NCI-H524 treated with DMSO at 0.1 percent for 48 hours (cell line): ENCODE results near the gene SHROOM3.

Source experiments
- DNase-seq: peaks from one replicate; lab custom pipeline; 2025; lab: John Stamatoyannopoulos, UW

Gene SHROOM3

DNA sequence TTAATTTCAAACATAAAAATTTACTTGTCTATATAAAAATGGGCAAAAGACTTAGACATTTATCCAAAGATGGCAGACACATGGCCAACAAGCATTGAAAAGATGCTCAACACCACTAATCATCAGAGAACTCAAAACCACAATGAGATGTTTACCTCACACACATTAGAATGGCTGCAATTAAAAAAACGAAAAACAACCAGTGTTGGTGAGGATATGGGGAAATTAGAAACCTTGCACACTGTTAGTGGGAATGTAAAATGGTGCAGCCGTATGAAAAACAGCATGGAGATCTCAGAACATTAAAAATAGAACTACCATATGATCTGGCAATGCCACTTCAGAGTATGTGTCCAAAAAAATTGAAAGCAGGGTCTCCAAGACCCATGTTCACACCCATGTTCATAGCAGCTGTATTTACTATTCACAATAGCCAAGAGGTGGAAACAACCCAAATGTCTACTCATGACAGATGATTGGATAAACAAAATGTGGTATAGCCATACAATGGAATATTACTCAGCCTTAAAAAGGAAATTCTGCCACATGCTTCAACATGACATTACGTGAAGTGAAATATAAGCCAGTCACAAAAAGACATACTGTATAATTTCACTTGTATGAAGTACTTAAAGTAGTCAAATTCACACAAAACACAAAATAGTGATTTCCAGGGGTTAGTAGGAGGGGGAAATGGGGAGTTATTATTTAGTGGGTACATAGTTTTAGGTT is 316.7 kb downstream of the SHROOM3 start:
- no peak for DNase-seq

DNA sequence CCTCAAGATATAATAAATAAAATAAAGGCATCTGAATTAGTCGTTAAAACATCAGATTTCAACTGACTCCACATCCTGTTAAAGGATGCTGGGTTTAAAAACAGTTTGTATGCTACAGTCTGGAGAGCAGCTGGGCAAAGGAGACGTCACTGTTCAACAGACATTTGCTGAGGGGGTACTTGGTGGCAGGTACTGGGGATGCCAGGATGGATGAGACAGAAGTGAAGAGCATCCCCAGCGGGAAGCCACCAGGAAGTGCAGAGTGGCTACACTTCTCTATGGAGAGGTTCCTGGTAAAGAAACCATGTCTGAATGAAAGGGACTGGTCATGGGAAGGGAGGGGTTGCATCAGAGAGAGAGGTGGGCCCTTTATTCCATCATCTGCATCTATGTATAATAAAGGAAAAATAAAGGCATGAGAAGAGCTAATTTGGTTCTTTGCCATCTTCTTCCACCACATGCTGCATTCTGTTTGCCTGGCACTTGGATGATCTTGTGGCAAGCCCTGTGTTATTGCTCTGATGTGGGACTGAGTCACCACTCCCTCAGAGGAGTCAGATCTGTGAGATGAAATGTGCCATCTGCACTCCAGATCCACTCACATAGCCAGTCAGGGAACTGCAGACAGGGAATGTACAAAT is 318.0 kb downstream of the SHROOM3 start:
- DNase-seq: no peak

DNA sequence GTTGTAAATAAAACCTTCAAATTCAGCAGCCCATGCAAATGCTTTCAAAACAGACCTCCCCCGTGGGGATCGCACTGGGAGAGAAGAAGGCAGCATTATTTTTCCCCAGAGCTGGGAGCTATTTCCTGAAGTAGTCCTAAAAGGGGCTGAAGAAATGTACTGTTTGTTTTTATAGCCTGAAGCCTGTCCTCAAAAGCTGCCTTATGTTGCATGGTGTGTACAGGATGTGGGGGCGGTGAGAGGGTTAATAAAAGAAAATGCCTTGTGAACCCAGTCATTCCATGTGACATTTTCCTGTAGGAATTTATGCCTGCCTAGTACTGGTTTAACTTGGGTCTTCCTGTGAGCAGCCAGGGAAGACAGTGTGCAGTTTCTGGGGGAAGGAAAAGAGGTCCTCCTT is 318.8 kb downstream of the SHROOM3 start:
- DNase-seq: no peak

GRCh38 chr4:76754439-76754838 is 319.4 kb downstream of the SHROOM3 start:
- no peak for DNase-seq

DNA sequence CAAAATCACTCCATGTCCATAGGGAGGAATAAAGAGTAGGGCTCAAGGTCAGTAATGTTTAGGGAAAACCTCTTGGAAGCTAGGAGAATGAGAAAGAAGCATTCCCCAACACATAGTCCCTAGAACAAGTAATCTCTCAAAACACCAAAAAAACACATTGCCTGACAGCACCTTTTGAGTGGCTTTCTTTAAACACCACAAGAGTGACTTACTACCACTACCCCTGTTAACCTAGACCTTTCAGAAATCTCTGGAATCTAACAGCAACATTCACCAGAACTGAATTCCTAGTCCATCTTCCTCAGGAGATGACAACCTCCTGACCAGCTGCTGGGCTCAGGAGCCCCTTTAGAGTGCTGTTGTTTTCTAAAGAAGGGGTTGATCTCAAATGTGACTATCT is 320.7 kb downstream of the SHROOM3 start:
- DNase-seq: no peak

DNA sequence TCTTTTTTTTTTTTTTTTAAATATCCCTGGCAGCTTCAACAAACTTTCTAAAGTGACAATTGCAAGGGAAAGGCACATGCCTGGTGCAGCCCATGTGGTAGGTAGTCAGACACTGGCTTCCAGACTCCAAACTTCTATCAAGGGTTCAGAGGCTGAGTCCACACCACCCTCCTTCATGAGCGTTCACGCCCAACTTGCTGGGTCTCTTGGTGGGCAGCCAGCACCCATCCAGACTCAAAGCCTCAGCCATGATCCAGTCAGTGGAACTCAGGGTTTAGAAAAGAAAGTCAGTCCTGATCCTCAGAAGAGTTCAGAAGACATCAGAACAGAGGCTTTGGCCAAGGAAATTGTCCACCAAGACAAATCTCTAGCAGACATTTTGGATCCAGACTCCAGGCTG is 321.4 kb downstream of the SHROOM3 start:
- DNase-seq: no peak

- DNase-seq: no peak
Measured at GRCh38 chr4:76757418-76757939, 322.4 kb downstream of the SHROOM3 start.

DNA sequence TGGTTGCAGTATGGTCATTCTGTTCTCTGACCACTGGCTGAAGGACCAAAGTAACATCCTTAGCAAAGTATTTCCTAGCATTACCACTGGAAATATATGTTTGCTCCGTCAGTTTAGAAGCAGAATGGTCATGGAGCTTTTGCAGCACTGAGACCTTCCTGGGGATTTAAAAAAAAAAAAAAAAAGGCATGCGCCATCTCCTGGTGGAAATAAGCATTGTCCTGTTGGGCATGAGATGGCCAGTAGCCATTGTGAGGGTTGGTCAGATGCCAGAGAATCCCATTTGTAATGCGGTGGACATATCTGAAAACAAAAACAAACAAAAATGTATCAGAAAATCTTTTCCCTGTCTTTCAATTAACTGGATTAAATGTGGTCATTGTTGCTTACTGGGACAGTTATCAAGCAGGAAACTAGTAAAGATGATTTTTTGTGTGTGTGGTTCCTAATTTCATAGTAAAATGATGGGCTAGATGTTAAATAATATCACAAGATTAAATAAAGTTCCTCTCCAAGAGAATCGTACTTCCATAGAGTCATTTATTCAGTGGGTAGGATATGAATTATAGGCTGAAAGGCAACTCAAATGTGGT is 323.4 kb downstream of the SHROOM3 start:
- no peak for DNase-seq

DNA sequence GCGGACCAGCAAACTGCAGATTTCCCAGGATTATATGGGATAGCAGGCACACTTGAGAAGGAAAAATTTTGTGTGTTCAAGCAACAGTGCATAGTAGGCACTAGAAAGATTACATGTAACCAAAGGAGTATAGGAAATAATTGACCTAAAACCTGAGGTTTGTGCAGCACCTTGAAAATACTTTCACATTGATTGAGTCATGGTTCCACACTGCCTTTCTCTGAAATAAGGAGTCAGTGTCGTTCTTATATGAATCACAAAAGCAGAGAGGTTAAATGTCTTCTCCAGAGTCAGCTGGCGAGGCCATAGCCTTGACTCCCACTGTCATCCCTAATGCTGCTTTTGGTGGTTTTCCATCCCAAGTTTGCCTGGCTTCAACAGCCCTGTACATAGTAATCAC is 324.0 kb downstream of the SHROOM3 start:
- no peak for DNase-seq

GRCh38 chr4:76760193-76760592 is 325.2 kb downstream of the SHROOM3 start:
- DNase-seq: no peak

DNA sequence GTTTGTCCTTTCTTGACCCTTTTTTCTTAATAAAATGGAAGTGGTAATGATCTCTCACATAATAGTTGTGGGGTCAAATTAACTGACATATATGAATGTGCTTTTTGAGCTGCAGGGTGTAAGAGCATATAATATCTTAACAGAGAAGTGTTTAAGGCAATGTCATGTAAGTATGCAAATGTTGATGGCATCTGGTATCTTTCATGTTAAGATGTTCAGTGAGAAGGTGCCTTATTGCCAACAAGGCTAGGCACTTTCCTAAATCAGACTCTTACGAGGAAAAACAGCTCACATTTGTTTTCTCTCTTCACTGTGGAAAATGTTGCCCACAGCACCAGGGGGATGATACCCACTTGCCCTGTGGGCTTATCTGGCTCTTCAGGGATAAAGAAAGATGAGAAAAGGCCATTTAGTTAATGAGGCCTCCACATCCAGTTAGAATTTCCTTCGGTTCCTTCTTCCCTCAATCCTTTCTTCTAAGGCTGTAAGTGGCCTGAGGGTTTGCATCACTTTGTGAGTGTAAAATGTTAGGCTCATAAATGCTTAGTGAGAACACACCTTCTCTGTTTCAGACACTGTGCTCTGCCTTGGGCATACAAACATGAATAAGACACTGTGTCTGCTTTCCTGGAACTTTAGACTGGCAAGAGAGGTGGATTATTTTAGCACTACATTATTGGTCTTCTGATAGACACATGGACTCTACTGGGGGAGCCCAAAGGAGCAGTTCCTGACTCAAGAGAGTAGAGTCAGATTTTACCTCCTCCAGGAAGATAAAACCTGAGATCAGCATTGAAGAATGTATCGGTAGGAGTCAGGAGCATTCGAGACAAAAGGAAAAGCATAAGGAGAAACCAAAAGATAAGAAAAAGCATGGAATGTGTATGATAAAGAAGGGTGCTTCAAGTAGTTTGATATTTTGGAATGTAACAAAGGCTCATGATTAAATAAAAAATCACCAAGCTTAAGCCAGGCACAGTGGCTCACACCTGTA is 327.4 kb downstream of the SHROOM3 start:
- no peak for DNase-seq

DNA sequence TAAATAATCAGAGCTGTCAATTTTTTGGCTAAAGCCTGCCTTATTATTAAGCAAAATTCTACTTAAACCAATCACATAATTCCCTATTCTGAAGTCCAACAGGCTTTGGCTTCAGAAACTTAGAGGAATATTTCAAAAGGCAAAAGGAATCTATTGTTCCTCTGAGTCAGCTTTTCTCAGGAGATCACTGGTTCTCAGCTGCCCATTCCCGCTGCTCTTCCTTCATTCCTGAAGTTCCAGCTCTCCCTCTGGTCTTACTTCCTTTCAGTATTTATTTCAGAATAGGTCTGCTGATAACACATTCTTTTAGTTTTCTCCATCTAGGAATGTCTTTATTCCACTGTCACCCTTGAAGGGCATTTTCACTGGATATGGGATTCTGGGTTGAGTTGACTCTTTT is 329.2 kb downstream of the SHROOM3 start:
- DNase-seq: no peak

- DNase-seq: no peak
Measured at GRCh38 chr4:76765473-76766183, 330.6 kb downstream of the SHROOM3 start.

- no peak for DNase-seq
Measured at GRCh38 chr4:76767983-76768382, 333.0 kb downstream of the SHROOM3 start.

DNA sequence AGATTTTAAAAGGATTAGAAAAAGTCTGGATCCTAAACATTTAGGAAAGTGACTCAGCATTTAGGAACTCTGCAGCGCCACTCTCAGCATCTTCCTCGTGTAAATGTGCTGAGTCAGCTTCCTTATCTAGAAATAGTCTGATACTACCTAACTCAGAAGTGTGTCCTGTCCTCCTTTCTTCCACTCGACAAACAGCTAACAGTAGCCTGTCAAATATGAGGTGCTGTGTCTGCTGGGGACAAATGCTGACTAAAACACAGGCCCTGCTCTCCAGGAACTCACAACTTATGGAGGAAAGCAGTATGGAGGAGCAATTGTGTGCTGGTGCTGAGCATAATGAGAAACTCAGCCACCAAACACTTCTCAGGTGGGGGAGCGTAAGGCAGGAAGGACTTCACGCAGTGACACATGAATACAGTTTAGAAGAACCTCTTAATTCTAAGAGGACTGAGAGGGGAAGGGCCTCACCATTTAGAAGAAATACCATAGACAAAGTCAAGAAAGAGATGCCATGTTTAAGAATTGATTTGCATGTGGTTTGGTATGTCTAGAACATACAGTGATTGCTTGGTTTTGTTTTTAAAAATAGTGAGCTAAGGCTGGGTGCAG is 337.6 kb downstream of the SHROOM3 start:
- no peak for DNase-seq

- no peak for DNase-seq
Measured at GRCh38 chr4:76773766-76774165, 338.7 kb downstream of the SHROOM3 start.

DNA sequence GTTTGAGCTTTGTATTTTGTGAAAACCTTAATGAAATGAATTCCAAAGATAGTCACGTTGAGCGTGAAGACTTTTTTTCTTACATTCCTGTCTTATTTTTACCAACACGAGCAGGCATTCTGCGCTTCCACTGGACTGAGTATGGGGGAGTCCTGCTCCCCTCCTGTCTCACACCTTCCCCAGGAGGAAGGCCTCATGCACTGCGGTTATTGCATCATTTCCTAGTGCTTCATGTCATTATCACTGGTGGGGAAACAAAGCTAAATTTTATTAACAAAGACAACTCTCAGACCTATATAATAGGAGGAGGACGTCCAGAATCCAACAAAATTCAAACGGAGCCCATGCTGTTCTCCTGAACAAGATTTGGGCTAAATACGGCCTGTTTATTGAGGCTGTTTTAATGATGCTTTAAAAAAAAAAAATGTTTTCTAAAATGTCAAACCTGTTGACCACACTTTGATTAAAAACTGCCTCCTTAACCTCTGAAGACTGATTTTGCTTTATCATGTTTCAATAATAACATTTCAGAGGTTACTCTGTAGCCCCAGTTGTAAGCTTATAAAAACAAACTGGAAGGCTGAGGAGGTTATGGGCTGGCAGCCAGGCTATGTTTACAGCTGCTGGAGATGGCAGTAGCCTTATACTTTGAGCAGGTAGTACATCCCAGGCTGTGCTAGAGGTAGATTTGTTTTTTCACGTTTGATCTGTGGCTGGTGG is 344.9 kb downstream of the SHROOM3 start:
- DNase-seq: no peak

DNA sequence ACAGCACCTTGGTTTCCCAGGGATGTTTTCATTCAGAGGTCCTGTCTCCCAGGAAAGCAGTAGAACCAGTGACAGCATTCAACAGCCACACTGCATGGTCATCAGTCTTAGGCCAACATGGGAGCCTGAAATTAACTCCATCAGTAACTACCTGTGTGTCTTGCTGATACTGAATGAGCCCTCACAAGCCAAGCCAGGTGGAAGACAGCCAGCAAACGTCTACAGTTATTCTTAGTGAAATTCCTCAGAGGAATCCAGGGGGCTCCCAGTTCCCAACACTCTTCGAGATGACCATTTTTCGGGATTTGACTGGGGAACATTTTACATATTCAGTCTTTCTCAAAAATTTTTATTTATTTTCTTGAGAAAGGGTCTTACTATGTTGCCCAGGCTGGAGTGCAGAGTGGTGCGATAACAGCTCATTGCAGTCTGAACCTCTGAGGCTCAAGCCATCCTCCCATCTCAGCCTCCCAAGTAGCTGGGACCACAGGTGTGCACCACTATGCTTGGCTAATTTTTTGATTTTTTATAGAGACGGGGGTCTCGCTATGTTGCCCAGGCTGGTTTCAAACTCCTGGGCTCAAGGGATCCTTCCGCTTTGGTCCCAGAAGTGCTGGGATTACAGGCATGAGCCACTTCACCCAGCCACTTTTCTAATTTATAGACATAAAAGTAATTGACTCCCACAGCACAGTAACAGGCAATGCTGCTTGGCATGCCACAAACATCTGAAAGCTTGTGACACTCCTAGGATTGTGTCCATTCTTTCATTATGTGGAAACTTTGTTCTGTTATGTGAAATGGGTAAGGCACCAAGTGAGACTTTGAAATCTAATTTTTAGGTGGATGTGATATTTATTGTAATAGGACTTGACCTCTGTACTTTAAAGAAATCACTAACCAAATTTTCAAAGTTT is 346.0 kb downstream of the SHROOM3 start:
- DNase-seq: no peak
